Vagina (tissue), 2 donors: ENCODE results near the gene CD93.

Source experiments
- POLR2AphosphoS5 ChIP-seq, 2 donors: sonication (generic); formaldehyde crosslinking; IDR thresholded peaks; one replicate each; pipeline ENCODE4 v1.9.0; 2017; ENCODE audit warnings: antibody characterized with exemption in 2 of 2, mild to moderate bottlenecking in 2 of 2, low read depth in 1 of 2; ENCODE audit not compliant: insufficient read depth in 1 of 2
- TF ChIP-seq, protein P1 (sequence below), 3 experiments: fragments of 450-650 bp in 2 of 3; fragments of 200-600 bp in 1 of 3; sonication (generic) in 1 of 3; IDR thresholded peaks; one replicate each; pipeline ENCODE4 v1.5.1; 2017 to 2019; ENCODE audit warnings: antibody characterized with exemption in 3 of 3, mild to moderate bottlenecking in 2 of 3, moderate library complexity in 2 of 3

DNA sequence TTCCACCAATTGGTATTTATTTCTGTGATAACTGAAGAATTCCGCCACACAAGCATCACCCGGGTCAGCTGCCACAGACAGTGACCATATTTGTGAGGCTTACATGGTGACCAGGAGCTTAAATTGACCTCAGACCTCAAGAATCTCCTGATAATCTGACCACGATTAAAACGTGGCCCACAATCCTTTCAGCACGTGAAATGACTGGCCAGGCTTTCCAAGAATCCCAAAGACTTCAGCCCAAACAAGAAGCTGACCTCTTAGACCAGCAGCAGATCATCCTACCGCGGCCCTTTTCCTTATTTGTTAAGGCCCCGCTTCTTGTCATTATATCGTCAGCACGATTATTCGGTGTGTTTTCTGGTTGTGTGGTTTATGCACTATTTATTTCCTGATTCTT, 45.6 kb upstream of the CD93 start:
- TF ChIP-seq, protein P1, sequence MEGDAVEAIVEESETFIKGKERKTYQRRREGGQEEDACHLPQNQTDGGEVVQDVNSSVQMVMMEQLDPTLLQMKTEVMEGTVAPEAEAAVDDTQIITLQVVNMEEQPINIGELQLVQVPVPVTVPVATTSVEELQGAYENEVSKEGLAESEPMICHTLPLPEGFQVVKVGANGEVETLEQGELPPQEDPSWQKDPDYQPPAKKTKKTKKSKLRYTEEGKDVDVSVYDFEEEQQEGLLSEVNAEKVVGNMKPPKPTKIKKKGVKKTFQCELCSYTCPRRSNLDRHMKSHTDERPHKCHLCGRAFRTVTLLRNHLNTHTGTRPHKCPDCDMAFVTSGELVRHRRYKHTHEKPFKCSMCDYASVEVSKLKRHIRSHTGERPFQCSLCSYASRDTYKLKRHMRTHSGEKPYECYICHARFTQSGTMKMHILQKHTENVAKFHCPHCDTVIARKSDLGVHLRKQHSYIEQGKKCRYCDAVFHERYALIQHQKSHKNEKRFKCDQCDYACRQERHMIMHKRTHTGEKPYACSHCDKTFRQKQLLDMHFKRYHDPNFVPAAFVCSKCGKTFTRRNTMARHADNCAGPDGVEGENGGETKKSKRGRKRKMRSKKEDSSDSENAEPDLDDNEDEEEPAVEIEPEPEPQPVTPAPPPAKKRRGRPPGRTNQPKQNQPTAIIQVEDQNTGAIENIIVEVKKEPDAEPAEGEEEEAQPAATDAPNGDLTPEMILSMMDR (IDR thresholded peaks at IDR 0.05): no peak
- no peak for TF ChIP-seq POLR2AphosphoS5 (IDR thresholded peaks at IDR 0.05; ENCODE audit: insufficient read depth in 1 of 2, low read depth in 1 of 2)
